Right atrium auricular region (tissue), 2 donors: ENCODE measurements around the gene PCGF3. TPM values are rescaled to one million over a fixed set of nuclear protein-coding genes. Genes with fewer than 3 reads are reported as not detected.
A peak's percentile ranks its signal among the peaks of the same experiment; 100 is the strongest.

ENCODE experiments used
- DNase-seq: peaks from one replicate; pipeline ENCODE4 v3.0.0-alpha.2; 2019; ENCODE audit warnings: low spot score
- H3K27ac ChIP-seq, 2 donors: fragments of 200-600 bp; sonication (generic); 1 replicate in 1 of 2; 2 replicates in 1 of 2; pipeline ENCODE4 v1.5.1; 2016 to 2019
- H3K27me3 ChIP-seq, 2 donors: fragments of 200-600 bp; sonication (generic); one replicate each; pipeline versions ENCODE4 v1.5.1 to v1.6.0; 2017 to 2019
- H3K36me3 ChIP-seq: fragments of 200-600 bp; sonication (generic); one replicate; pipeline ENCODE4 v1.5.1; 2016
- H3K4me1 ChIP-seq, 2 donors: fragments of 200-600 bp; sonication (generic); one replicate each; pipeline versions ENCODE4 v1.5.1 to v1.6.0; 2017 to 2019
- H3K4me3 ChIP-seq, 2 donors: fragments of 200-600 bp; sonication (generic); 1 replicate in 1 of 2; 2 replicates in 1 of 2; pipeline ENCODE4 v1.5.1; 2017 to 2019; ENCODE audit warnings: mild to moderate bottlenecking in 1 of 2, moderate library complexity in 1 of 2
- H3K9me3 ChIP-seq, 2 donors: fragments of 200-600 bp; sonication (generic); one replicate each; pipeline ENCODE4 v1.5.1; 2019
- CTCF ChIP-seq, 2 donors: fragments of 200-600 bp; sonication (generic); IDR thresholded peaks; one replicate each; pipeline ENCODE4 v1.5.1; 2019; ENCODE audit warnings: antibody characterized with exemption in 2 of 2
- total RNA-seq, 2 donors: library from RNA; depleted of rRNA; stranded (reverse); fragments of >200 nt; gene quantifications; one replicate each; pipeline ENCODE4 v1.1.0, GENCODE V29; 2016

The PCGF3 gene
- total RNA-seq, 2 donors from 2014 or later: 17.9 to 22.6 TPM

- peak overlapping the region; percentile 94 to 97 for H3K27ac ChIP-seq
- no peak for DNase-seq
- peaks cover 22% of the 10 kb centered on the region for H3K36me3 ChIP-seq
- no peaks in the 10 kb centered on the region for H3K27me3 ChIP-seq
- TF ChIP-seq CTCF (IDR thresholded peaks at IDR 0.05): no peak
- H3K4me1 ChIP-seq: peaks cover 0 to 31% of the 10 kb centered on the region in 2 donors
- peak overlapping the region; percentile 84 to 91 for H3K4me3 ChIP-seq
- H3K9me3 ChIP-seq: no peaks in the 10 kb centered on the region
Observed at GRCh38 chr4:673349-674091, 32.1 kb upstream of the PCGF3 start.

GRCh38 chr4:674172-675035 lies 31.2 kb upstream of the PCGF3 start, which contains the start of the genes ATP5ME and MYL5:
TSS of gene ATP5ME (minus strand) at chr4:674276. CDS start at chr4:674247, 29 bp downstream.
TSS of gene MYL5 (plus strand) at chr4:674542. CDS start at chr4:678027, 3,485 bp downstream.
- peak; percentile 74 to 89 for TF ChIP-seq CTCF (IDR thresholded peaks at IDR 0.05)
- Histone ChIP-seq H3K9me3 (no peaks in the 10 kb centered on the region), H3K4me1 (peaks cover 0 to 31% of the 10 kb centered on the region in 2 donors), H3K27ac (peak within 1 kb of the TSS; percentile 94 to 97), H3K36me3 (peaks cover 22% of the 10 kb centered on the region), H3K27me3 (no peaks in the 10 kb centered on the region), H3K4me3 (peak within 1 kb of the TSS; percentile 84 to 91)
- DNase-seq: peak; percentile 97

GRCh38 chr4:675036-675882 lies 30.4 kb upstream of the PCGF3 start:
- Histone ChIP-seq H3K27ac (peak overlapping the region; percentile 94 to 97), H3K9me3 (no peaks in the 10 kb centered on the region), H3K4me1 (peaks cover 0 to 31% of the 10 kb centered on the region in 2 donors), H3K27me3 (no peaks in the 10 kb centered on the region), H3K4me3 (peak overlapping the region; percentile 84 to 91), H3K36me3 (peaks cover 22% of the 10 kb centered on the region)
- no peak for TF ChIP-seq CTCF (IDR thresholded peaks at IDR 0.05)
- no peak for DNase-seq

GRCh38 chr4:675980-676870 lies 29.4 kb upstream of the PCGF3 start:
- peaks cover 15% of the 10 kb centered on the region for H3K36me3 ChIP-seq
- H3K9me3 ChIP-seq: no peaks in the 10 kb centered on the region
- H3K4me3 ChIP-seq: no peak overlapping the region
- DNase-seq: no peak
- H3K4me1 ChIP-seq: peaks cover 0 to 41% of the 10 kb centered on the region in 2 donors
- H3K27ac ChIP-seq: no peak overlapping the region
- no peaks in the 10 kb centered on the region for H3K27me3 ChIP-seq
- TF ChIP-seq CTCF (IDR thresholded peaks at IDR 0.05): no peak
